ENCODE data around the gene RBFA. TPM values are rescaled to one million over a fixed set of nuclear protein-coding genes. Genes with fewer than 3 reads are reported as not detected.

RBFA gene
- polyA plus RNA-seq, 1 of the 3 experiments (the other 2 are of a cell fraction) = 57.6 TPM

- Histone ChIP-seq H3K4me2 (no peak overlapping the region), H3K4me1 (ENCODE audit: control insufficient read depth in 1 of 2, insufficient read depth in 2 of 2, low read depth in 1 of 2, low read length in 1 of 2) (no peaks in the 10 kb centered on the region), H3F3A (replicated peaks; ENCODE audit: insufficient read depth) (peaks cover 6% of the 10 kb centered on the region), H3K36me3 (replicated peaks in 1 of 2; ENCODE audit: control insufficient read depth in 1 of 2, insufficient read depth in 2 of 2, low read length in 1 of 2) (no peaks in the 10 kb centered on the region), H3K27me3 (ENCODE audit: insufficient read depth) (no peaks in the 10 kb centered on the region), H3K9ac (no peak overlapping the region), H3K27ac (ENCODE audit: low read depth in 2 of 2, low read length in 1 of 2) (no peak overlapping the region), H3K9me2 (no peaks in the 10 kb centered on the region), H3K4me3 (ENCODE audit: low read depth in 2 of 2, low read length in 1 of 2) (no peak overlapping the region), H4K20me1 (ENCODE audit: insufficient read depth) (no peaks in the 10 kb centered on the region), H3K79me2 (ENCODE audit: insufficient read depth) (no peaks in the 10 kb centered on the region), H3K9me3 (no peaks in the 10 kb centered on the region), H2AFZ (ENCODE audit: low read depth) (no peak overlapping the region)
- no peak for TF ChIP-seq FOSL2 (IDR thresholded peaks at IDR 0.05; ENCODE audit: borderline replicate concordance, low read depth)
- no peak for TF ChIP-seq GATA2 (CRISPR knock-in tag; IDR thresholded peaks at IDR 0.05)
- no peak for TF ChIP-seq POLR2AphosphoS5 (IDR thresholded peaks at IDR 0.05; ENCODE audit: low read depth, low read length)
- TF ChIP-seq ELF1 (IDR thresholded peaks at IDR 0.05) = no peak
- TF ChIP-seq USF2 (IDR thresholded peaks at IDR 0.05; ENCODE audit: borderline replicate concordance, low read depth, low read length) = no peak
- no peak for TF ChIP-seq TAF1 (IDR thresholded peaks at IDR 0.05; ENCODE audit: borderline replicate concordance, low read depth, low read length)
- TF ChIP-seq RFX5 (IDR thresholded peaks at IDR 0.05; ENCODE audit: low read length) = no peak
- no peak for TF ChIP-seq CTCF (IDR thresholded peaks at IDR 0.05)
- TF ChIP-seq EZH2phosphoT487 (IDR thresholded peaks at IDR 0.05; ENCODE audit: borderline replicate concordance, low read depth) = no peak
- TF ChIP-seq MEF2A (IDR thresholded peaks at IDR 0.05; ENCODE audit: borderline replicate concordance, low read depth) = no peak
- TF ChIP-seq MAX (IDR thresholded peaks at IDR 0.05; ENCODE audit: low read depth) = no peak
- TF ChIP-seq SIN3A (IDR thresholded peaks at IDR 0.05; ENCODE audit: borderline replicate concordance, low read depth, low read length) = no peak
- no peak for TF ChIP-seq NRF1 (IDR thresholded peaks at IDR 0.05; ENCODE audit: low read depth, low read length)
- no peak for TF ChIP-seq REST (IDR thresholded peaks at IDR 0.05; ENCODE audit: low read depth, low read length)
- TF ChIP-seq PBX3 (IDR thresholded peaks at IDR 0.05) = no peak
- no peak for TF ChIP-seq EP300 (IDR thresholded peaks at IDR 0.05; ENCODE audit: borderline replicate concordance in 1 of 2, low read depth in 1 of 2, low read length in 1 of 2)
- no peak for TF ChIP-seq IRF3 (IDR thresholded peaks at IDR 0.05; ENCODE audit: low read depth, low read length)
- TF ChIP-seq YY1 (IDR thresholded peaks at IDR 0.05; ENCODE audit: low read depth) = no peak
- DNase-seq = no peak
- CTCF ChIA-PET = interaction anchor here (1.1 kb wide), 1 partner anchor 21 kb away, joined by 3 read pairs; no protein-coding TSS in a partner anchor
- POLR2A ChIA-PET = no interaction called here
- 58% methylated on average over 5 of the region's 10 CpGs for WGBS (ENCODE audit: low lambda C conversion rate)
Measured at GRCh38 chr18:80067897-80068296, 33.7 kb downstream of the RBFA start.
